ENCODE data around the gene CSF3R. TPM values are rescaled to one million over a fixed set of nuclear protein-coding genes. Genes with fewer than 3 reads are reported as not detected.

Gene CSF3R
- total and polyA plus RNA-seq, 2 donors (not counting 3 experiments of a cell fraction or from before 2014, with no cell fraction given) = not detected

DNA sequence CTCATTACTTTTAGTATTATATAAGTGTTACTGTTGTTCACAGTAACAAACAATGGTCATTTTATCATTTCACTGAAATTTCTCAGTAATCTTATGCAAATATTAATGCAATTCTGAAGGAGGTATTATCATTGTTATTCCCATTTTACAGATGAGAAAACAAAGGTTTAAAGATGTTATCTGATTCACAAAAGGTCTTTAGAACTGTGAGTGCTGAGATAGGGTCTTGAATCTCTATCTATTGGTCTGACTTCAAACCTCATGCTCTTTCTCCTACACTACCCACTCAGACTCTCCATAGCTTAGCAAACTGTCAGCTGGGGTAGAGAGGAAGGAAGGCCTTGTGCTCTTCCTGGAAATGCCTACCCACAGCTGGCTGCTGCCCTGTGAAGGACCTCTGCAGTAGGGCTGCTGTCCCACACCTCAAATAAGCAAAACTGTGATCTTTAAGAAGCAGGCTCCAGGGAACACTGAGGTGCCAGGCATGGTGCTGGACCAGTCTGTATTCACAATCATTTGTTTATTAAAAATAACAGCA, 26.3 kb downstream of the CSF3R start:
- Histone ChIP-seq H3K9me1 (replicated peaks; ENCODE audit: control insufficient read depth, extremely low read depth, insufficient read depth, low read length) (no peaks in the 10 kb centered on the region), H3K79me2 (ENCODE audit: control insufficient read depth, insufficient read depth, low read length) (no peaks in the 10 kb centered on the region), H4K20me1 (replicated peaks; ENCODE audit: control insufficient read depth, extremely low read depth, insufficient read depth, low read length) (no peaks in the 10 kb centered on the region), H3K4me2 (ENCODE audit: insufficient read depth, low read length) (no peak overlapping the region), H3K9ac (replicated peaks; ENCODE audit: extremely low read depth, insufficient read depth, low read length) (no peak overlapping the region), H2AFZ (ENCODE audit: low read depth, low read length) (no peak overlapping the region), H3K4me1 (ENCODE audit: control insufficient read depth, extremely low read depth, insufficient read depth, low read length) (no peaks in the 10 kb centered on the region), H3K27ac (ENCODE audit: insufficient read depth, low read depth, low read length) (no peak overlapping the region), H3K4me3 (replicated peaks in 1 of 3; ENCODE audit: insufficient read depth in 1 of 3, low read depth in 1 of 3, low read length in 3 of 3) (no peak overlapping the region), H3K27me3 (ENCODE audit: control insufficient read depth in 2 of 2, insufficient read depth in 2 of 2, low read length in 2 of 2) (no peaks in the 10 kb centered on the region), H3K9me3 (replicated peaks; ENCODE audit: control insufficient read depth, insufficient read depth, low read length) (no peaks in the 10 kb centered on the region), H3K36me3 (ENCODE audit: control insufficient read depth in 2 of 2, extremely low read depth in 1 of 2, insufficient read depth in 2 of 2, low read length in 2 of 2) (peaks cover 25 to 27% of the 10 kb centered on the region in 2 experiments)
- DNase-seq (ENCODE audit: low read depth, low spot score) (no peak), FAIRE-seq (no peak)
- dilution Hi-C loops (cut with MboI; ENCODE audit: extremely low pct_ligation_motif_present, low sequenced_read_pairs) (no loop called here), intact Hi-C loops (cut with micrococcal nuclease) (no loop called here)
- no peak for TF ChIP-seq POLR2AphosphoS5 (IDR thresholded peaks at IDR 0.05; ENCODE audit: insufficient read depth, low read depth, low read length)
- no peak for TF ChIP-seq CTCF (IDR thresholded peaks at IDR 0.05; ENCODE audit: extremely low read depth in 1 of 2, insufficient read depth in 1 of 2, low read depth in 1 of 2, low read length in 2 of 2)
- no peak for TF ChIP-seq POLR2A (IDR thresholded peaks at IDR 0.05; ENCODE audit: low read depth, low read length)
- no peak for TF ChIP-seq JUN (IDR thresholded peaks at IDR 0.05; ENCODE audit: borderline replicate concordance, insufficient read depth, insufficient read length, low read depth)
- no peak for TF ChIP-seq GATA2 (IDR thresholded peaks at IDR 0.05; ENCODE audit: insufficient read depth, insufficient read length, low read depth, low read length)
- TF ChIP-seq MYC (IDR thresholded peaks at IDR 0.05; ENCODE audit: low read depth, low read length) = no peak
- TF ChIP-seq, protein P1, sequence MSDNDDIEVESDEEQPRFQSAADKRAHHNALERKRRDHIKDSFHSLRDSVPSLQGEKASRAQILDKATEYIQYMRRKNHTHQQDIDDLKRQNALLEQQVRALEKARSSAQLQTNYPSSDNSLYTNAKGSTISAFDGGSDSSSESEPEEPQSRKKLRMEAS (IDR thresholded peaks at IDR 0.05; ENCODE audit: insufficient read depth, insufficient read length) = no peak
- ChIA-PET POLR2A (no interaction called here), CTCF (no interaction called here)
- no TSS peak for BruUV-seq (replicated peaks)

Measured in endothelial cell of umbilical vein (primary cell).